Naive thymus-derived CD4-positive, alpha-beta T cell (primary cell): ENCODE measurements around the gene PPARG. TPM values are rescaled to one million over a fixed set of nuclear protein-coding genes. Genes with fewer than 3 reads are reported as not detected.

Experiments used
- ATAC-seq: fragments of 150-1000 bp; cut with Tn5 transposase; 2 replicates; pipeline ENCODE4 v1.10.0; 2021; ENCODE audit warnings: mild to moderate bottlenecking, moderate library complexity
- CTCF ChIA-PET: fragments of 350-600 bp; sonication (Branson Sonifier 250); formaldehyde crosslinking; loops from one replicate; lab custom pipeline; 2021; ENCODE audit warnings: antibody characterized with exemption; lab: Charles Lee
- POLR2A ChIA-PET: fragments of 350-600 bp; sonication (Branson Sonifier 250); formaldehyde crosslinking; loops from one replicate; lab custom pipeline; 2021; ENCODE audit warnings: antibody characterized with exemption, inconsistent platforms; lab: Charles Lee
- DNase-seq, 9 donors: peaks; one replicate each; pipeline versions ENCODE4 v3.0.0 to v3.0.0-alpha.2; 2020 to 2022; ENCODE audit warnings: mixed read lengths in 1 of 9
- H3K27ac ChIP-seq: one replicate; pipeline ENCODE4 v1.7.0; 2013; ENCODE audit warnings: mild to moderate bottlenecking, low read depth, low read length, moderate library complexity
- H3K27me3 ChIP-seq, 2 donors: one replicate each; pipeline ENCODE4 v1.7.0; 2013; ENCODE audit warnings: low read length in 2 of 2, mild to moderate bottlenecking in 2 of 2, moderate library complexity in 2 of 2; ENCODE audit not compliant: control insufficient read depth in 2 of 2, insufficient read depth in 2 of 2
- H3K36me3 ChIP-seq, 3 experiments: 1 replicate in 2 of 3; 2 replicates in 1 of 3; pipeline ENCODE4 v1.7.0; 2013; ENCODE audit warnings: low read length in 3 of 3, mild to moderate bottlenecking in 3 of 3, moderate library complexity in 1 of 3; ENCODE audit not compliant: insufficient read depth in 3 of 3, control insufficient read depth in 2 of 3
- H3K4me1 ChIP-seq, 2 donors: one replicate each; pipeline ENCODE4 v1.7.0; 2013; ENCODE audit warnings: low read length in 2 of 2, mild to moderate bottlenecking in 2 of 2, moderate library complexity in 1 of 2; ENCODE audit not compliant: control insufficient read depth in 2 of 2, insufficient read depth in 2 of 2
- H3K4me3 ChIP-seq: 2 replicates; pipeline ENCODE4 v1.7.0; 2013; ENCODE audit warnings: mild to moderate bottlenecking, low read length
- H3K9me3 ChIP-seq, 3 experiments: 1 replicate in 2 of 3; 2 replicates in 1 of 3; pipeline ENCODE4 v1.7.0; 2013; ENCODE audit warnings: low read length in 3 of 3; ENCODE audit not compliant: control insufficient read depth in 2 of 3
- H3K27ac Mint-ChIP-seq, 9 donors: one replicate each; pipeline ENCODE4 v1.8.0; 2020 to 2022; ENCODE audit warnings: mixed read lengths in 9 of 9, mild to moderate bottlenecking in 8 of 9, moderate library complexity in 5 of 9, inconsistent platforms in 2 of 9
- H3K27me3 Mint-ChIP-seq, 5 donors: one replicate each; pipeline ENCODE4 v1.8.0; 2021 to 2022; ENCODE audit warnings: mixed read lengths in 5 of 5, mild to moderate bottlenecking in 1 of 5
- H3K36me3 Mint-ChIP-seq, 5 donors: one replicate each; pipeline ENCODE4 v1.8.0; 2020 to 2022; ENCODE audit warnings: mixed read lengths in 5 of 5, mild to moderate bottlenecking in 3 of 5, inconsistent platforms in 1 of 5
- H3K4me1 Mint-ChIP-seq, 7 donors: one replicate each; pipeline ENCODE4 v1.8.0; 2020 to 2022; ENCODE audit warnings: mixed read lengths in 7 of 7, mild to moderate bottlenecking in 3 of 7, inconsistent platforms in 1 of 7
- H3K4me3 Mint-ChIP-seq, 10 donors: one replicate each; pipeline ENCODE4 v1.8.0; 2020 to 2022; ENCODE audit warnings: mild to moderate bottlenecking in 10 of 10, mixed read lengths in 10 of 10, moderate library complexity in 6 of 10, inconsistent platforms in 2 of 10
- H3K9me3 Mint-ChIP-seq, 11 donors: one replicate each; pipeline ENCODE4 v1.8.0; 2020 to 2022; ENCODE audit warnings: mixed read lengths in 11 of 11, mild to moderate bottlenecking in 4 of 11, inconsistent platforms in 1 of 11, moderate library complexity in 1 of 11
- intact Hi-C, 2 donors: fragments of 100-400 bp; cut with micrococcal nuclease; formaldehyde crosslinking; loops; one replicate each; pipeline ENCODE4 v1.15.1; 2023
- polyA plus RNA-seq, 2 donors: library from polyadenylated mRNA; unstranded; fragments of 300-500 nt; fragmentation: Illumina TruSeq; gene quantifications; one replicate each; pipeline ENCODE4 v1.2.3, GENCODE V29; 2021
- total RNA-seq, 6 experiments: library from RNA in 5 of 6; stranded (reverse) in 5 of 6; gene quantifications; 1 replicate in 5 of 6; 2 replicates in 1 of 6; pipeline ENCODE4 v1.2.3 and lab custom pipeline; 2021 to 2026

Gene PPARG
- total and polyA plus RNA-seq, 7 experiments from 2014 or later = 0.37 to 2.1 (median 0.51) TPM; not detected in 3

- ATAC-seq (no peak), DNase-seq (no peak)
- ChIA-PET CTCF (interaction anchor here (2.1 kb wide), 1 partner anchor 349 kb away, joined by 7 read pairs; no protein-coding TSS in a partner anchor), POLR2A (interaction anchor here (0.7 to 3.6 kb wide), 11 partner anchors 9 to 1212 kb away, joined by 3 to 22 read pairs (median 4); partner anchors contain the start of genes ATG7, MKRN2, RAF1 and TAMM41)
- Mint-ChIP-seq H3K27ac (peak overlapping the region; percentile 96 to 99 (median 98)), H3K27me3 (peaks cover 0 to 2% (median 0%) of the 10 kb centered on the region in 5 donors), H3K9me3 (no peaks in the 10 kb centered on the region), H3K4me3 (peak overlapping the region; percentile 87 to 99 (median 97)), H3K36me3 (peaks cover 0 to 3% (median 0%) of the 10 kb centered on the region in 5 donors), H3K4me1 (peaks cover 21 to 59% (median 44%) of the 10 kb centered on the region in 7 donors)
- no peaks in the 10 kb centered on the region for H3K9me3 ChIP-seq
- peaks cover 17% of the 10 kb centered on the region in 2 donors for H3K4me1 ChIP-seq
- no peaks in the 10 kb centered on the region for H3K36me3 ChIP-seq
- no peaks in the 10 kb centered on the region for H3K27me3 ChIP-seq
- peak overlapping the region; percentile 76 for H3K4me3 ChIP-seq
- intact Hi-C loops = loop anchor here (1.0 to 10.0 kb wide), 14 partner anchors 73 to 1212 kb away; partner anchors contain the start of genes MKRN2 (in 2 of the 2), RAF1 (in 2 of the 2), RPL32 (in 2 of the 2) and VGLL4 (in 2 of the 2)
- H3K27ac ChIP-seq = peak overlapping the region; percentile 92
Observed at GRCh38 chr3:12483872-12484197, 195.0 kb downstream of the PPARG start.

Other genes starting within 250 kb of the PPARG start
- not detected for gene TIMP4, start 130.2 kb upstream of the PPARG start, total RNA-seq
- under 1 TPM in 1 of 2 donors, not detected in 1; 0.53 TPM for gene TIMP4, start 130.2 kb upstream of the PPARG start, polyA plus RNA-seq
- gene TSEN2, start 195.4 kb downstream of the PPARG start, total RNA-seq = 10 to 100 TPM; 12.1 to 27.5 (median 13.6) TPM
- 10 to 100 TPM; 13.9 to 20.0 TPM for gene TSEN2, start 195.4 kb downstream of the PPARG start, polyA plus RNA-seq